Omental fat pad (tissue), 4 donors: ENCODE measurements around the gene YAF2. TPM values are rescaled to one million over a fixed set of nuclear protein-coding genes. Genes with fewer than 3 reads are reported as not detected.

Source experiments
- ATAC-seq: fragments of 150-250 bp; one replicate; pipeline ENCODE4 v1.9.1; 2016; ENCODE audit warnings: mild to moderate bottlenecking, moderate library complexity; ENCODE audit not compliant: low FRiP score
- DNase-seq: peaks from one replicate; pipeline ENCODE4 v3.0.0-alpha.2; 2019; ENCODE audit warnings: low spot score
- CTCF ChIP-seq, 3 donors: fragments of 450-650 bp; IDR thresholded peaks; one replicate each; pipeline ENCODE4 v1.5.1; 2016 to 2017; ENCODE audit warnings: antibody characterized with exemption in 3 of 3, mild to moderate bottlenecking in 3 of 3, moderate library complexity in 2 of 3
- total RNA-seq, 4 donors: library from RNA; depleted of rRNA; stranded (reverse); fragments of >200 nt; gene quantifications; one replicate each; pipeline ENCODE4 v1.1.0, GENCODE V29; 2016

Gene YAF2
- total RNA-seq, 4 donors from 2014 or later, result 23.8 to 64.2 (median 27.8) TPM

- peak in 2 of 3 donors; percentile 5 to 35 for TF ChIP-seq CTCF (IDR thresholded peaks at IDR 0.05)
- DNase-seq (no peak), ATAC-seq (no peak)
Measured at GRCh38 chr12:42129595-42130204, 108.3 kb downstream of the YAF2 start.

GRCh38 chr12:42128888-42129287 is 109.2 kb downstream of the YAF2 start:
- TF ChIP-seq CTCF (IDR thresholded peaks at IDR 0.05), result no peak
- ATAC-seq, result no peak
- no peak for DNase-seq

GRCh38 chr12:42128327-42128726 is 109.7 kb downstream of the YAF2 start:
- DNase-seq, result no peak
- ATAC-seq, result no peak
- no peak for TF ChIP-seq CTCF (IDR thresholded peaks at IDR 0.05)

GRCh38 chr12:42126963-42127362 is 111.1 kb downstream of the YAF2 start:
- TF ChIP-seq CTCF (IDR thresholded peaks at IDR 0.05), result no peak
- no peak for DNase-seq
- no peak for ATAC-seq

- no peak for DNase-seq
Measured at GRCh38 chr12:42125388-42125767, 112.7 kb downstream of the YAF2 start.

GRCh38 chr12:42124764-42125387 is 113.2 kb downstream of the YAF2 start:
- TF ChIP-seq CTCF (IDR thresholded peaks at IDR 0.05), result no peak
- no peak for ATAC-seq
- no peak for DNase-seq

More at GRCh38 chr12:42125388-42125767, 112.7 kb downstream of the YAF2 start:
- no peak for ATAC-seq
- TF ChIP-seq CTCF (IDR thresholded peaks at IDR 0.05), result no peak

GRCh38 chr12:42119085-42119633 is 118.9 kb downstream of the YAF2 start:
- no peak for TF ChIP-seq CTCF (IDR thresholded peaks at IDR 0.05)
- DNase-seq (no peak), ATAC-seq (no peak)
